ENCODE data around the gene PSPC1.

Gene PSPC1

DNA sequence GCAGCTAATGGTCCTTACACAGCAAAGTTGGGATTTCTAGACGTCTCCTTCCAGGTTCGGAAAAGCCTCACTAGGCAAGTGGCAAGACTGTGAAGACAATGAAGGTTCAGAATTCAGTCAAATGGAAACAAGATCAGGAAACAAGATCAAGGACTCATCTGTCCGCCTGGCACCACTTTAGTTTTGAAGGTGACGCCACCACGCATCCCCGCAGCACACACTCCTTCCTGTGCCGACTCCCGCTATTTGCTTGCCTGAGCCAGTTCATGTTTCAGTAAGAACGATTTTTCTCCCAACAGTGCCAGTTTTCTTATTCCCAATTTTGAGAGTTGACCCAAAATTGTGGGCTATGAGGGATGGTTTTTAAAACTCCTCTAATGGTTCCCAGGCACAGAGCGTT lies 107.8 kb downstream of the PSPC1 start:
- DNase-seq (ENCODE audit: insufficient read length, low spot score) (no peak), FAIRE-seq (no peak)

DNA sequence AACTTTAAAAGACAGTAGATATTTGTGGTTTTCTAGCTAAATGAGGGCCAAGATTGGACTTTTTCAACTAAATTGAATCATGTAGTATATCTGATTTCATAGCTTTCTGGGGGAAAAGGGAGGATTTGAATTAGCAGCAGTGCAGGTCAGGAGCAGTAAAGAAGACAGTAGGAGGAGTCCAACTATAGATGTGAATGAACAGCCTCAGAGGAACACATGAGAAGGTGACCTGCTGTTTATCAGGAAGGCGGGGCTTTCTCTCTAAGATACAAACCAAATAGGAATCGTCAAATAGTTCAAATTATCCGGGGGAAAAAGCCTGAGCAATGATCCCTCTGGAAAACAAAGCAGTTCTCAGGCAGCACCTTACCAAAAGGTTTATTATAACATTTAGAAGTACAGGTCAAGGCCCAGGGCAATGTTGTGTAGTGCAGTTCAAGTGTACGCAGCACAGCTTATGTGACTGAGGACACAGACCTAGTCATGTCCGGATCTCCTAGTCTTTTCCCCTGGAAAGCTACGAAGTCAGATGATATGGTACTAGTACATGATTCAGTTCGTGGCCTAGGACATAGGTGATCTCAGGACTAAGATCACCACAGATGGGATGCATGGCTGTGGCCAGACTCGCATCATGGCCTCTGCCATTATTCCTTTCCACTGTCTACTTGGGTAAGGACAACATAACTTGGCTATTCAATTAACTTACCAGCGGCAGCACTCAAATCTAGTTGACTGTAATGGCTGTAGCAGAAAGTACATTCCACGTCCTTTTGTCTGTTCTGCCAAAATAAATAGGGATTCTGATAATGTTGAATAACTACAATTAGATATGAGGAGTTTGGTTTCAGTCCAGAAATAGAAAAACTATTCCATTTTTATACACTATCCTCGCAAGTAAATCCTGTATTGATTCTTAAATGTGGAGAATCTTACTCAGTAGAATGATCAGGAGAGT lies 109.0 kb downstream of the PSPC1 start:
- no peak for FAIRE-seq

GRCh38 chr13:19672990-19673389 lies 109.8 kb downstream of the PSPC1 start:
- no peak for DNase-seq (ENCODE audit: insufficient read length, low spot score)
- no peak for FAIRE-seq

More for the DNA sequence above, 109.0 kb downstream of the PSPC1 start:
- DNase-seq (ENCODE audit: insufficient read length, low spot score), result no peak

GRCh38 chr13:19670147-19670546 lies 112.6 kb downstream of the PSPC1 start:
- no peak for DNase-seq (ENCODE audit: insufficient read length, low spot score)
- no peak for FAIRE-seq

GRCh38 chr13:19668778-19669177 lies 114.0 kb downstream of the PSPC1 start:
- no peak for FAIRE-seq

GRCh38 chr13:19665427-19665859 lies 117.3 kb downstream of the PSPC1 start:
- FAIRE-seq, result no peak

More at GRCh38 chr13:19668778-19669177, 114.0 kb downstream of the PSPC1 start:
- no peak for DNase-seq (ENCODE audit: insufficient read length, low spot score)

GRCh38 chr13:19664481-19665230 lies 118.1 kb downstream of the PSPC1 start:
- FAIRE-seq, result no peak
- DNase-seq (ENCODE audit: insufficient read length, low spot score), result no peak

More at GRCh38 chr13:19665427-19665859, 117.3 kb downstream of the PSPC1 start:
- DNase-seq (ENCODE audit: insufficient read length, low spot score), result no peak

- no peak for DNase-seq (ENCODE audit: insufficient read length, low spot score)
These were observed 119.2 kb downstream of the PSPC1 start for GRCh38 chr13:19663416-19663979.

DNA sequence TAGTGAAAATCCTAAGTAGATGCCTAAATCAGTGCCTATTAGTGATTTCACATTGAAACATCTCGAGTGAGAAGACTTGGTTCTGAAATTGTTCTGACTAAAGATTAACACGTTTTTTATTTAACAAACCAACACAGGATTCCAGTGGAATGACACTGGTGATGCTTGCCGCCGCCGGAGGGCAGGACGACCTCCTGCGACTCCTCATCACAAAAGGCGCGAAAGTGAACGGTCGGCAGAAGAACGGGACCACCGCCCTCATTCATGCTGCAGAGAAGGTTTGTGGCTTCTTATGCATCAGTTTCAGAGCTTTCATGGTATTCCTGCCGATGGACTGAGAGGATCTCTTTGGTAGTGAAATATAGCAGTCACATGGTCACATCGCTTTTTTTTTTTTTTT lies 121.2 kb downstream of the PSPC1 start:
- DNase-seq (ENCODE audit: insufficient read length, low spot score), result no peak
- FAIRE-seq, result no peak

More at GRCh38 chr13:19663416-19663979, 119.2 kb downstream of the PSPC1 start:
- FAIRE-seq, result no peak

GRCh38 chr13:19661126-19661525 lies 121.6 kb downstream of the PSPC1 start:
- FAIRE-seq (no peak), DNase-seq (ENCODE audit: insufficient read length, low spot score) (no peak)

DNA sequence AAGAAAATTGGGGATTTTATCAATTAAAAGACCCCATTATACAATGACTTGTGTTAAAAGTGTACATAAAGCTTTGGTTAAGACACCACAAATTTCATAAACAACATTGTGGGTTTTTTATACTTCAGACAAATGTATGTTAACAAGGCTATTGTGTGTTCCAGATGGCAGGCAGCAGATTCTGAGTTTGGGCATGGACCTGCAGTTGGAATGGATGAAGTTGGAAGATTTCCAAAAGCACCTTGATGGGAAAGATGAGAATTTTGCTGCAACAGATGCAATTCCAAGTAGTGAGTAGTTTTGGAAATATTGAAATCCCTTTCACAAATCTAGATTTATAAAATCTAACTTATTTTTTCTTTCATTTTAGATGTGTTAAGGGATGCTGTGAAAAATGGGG lies 123.9 kb downstream of the PSPC1 start:
- DNase-seq (ENCODE audit: insufficient read length, low spot score), result no peak
- no peak for FAIRE-seq

DNA sequence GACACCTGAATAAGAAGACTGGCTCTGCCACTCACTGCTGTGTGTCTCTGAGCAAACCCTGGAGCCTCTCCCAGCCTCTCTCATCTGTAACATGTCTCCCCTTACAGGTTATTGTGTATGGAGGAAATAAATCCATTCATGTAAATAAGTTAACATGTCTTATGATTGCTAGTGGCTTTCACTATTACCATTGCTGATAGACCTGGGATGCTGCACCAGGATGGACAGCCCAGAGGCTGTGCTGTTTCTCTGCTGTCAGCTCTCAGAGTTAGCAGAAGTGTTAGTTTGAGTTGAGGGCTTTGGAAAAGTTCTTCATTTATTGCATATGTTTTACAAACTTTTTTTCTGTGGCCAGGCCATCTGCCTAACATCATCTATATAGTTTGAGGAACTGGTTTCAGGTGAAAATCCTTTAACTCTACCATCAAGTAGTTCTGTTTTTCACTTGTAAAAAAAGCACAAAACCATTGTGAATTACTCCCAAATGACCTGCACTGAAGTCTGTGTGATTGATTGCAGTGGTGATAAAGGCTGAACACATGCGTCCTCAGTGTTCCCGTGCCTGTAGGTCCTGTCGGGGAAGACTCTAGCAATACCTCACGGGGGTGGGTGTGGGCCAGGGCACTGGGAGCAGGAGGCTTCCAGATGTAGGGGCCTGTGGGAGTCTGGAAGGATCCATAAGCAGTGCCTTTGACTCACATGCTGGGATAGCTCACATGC lies 124.7 kb downstream of the PSPC1 start:
- FAIRE-seq, result no peak

More for the DNA sequence above, 124.7 kb downstream of the PSPC1 start:
- no peak for DNase-seq (ENCODE audit: insufficient read length, low spot score)
